Subcutaneous abdominal adipose tissue (tissue), 5 donors: ENCODE measurements around the gene PI4KA.
"Not testable (repeated sequence)": the region's sequence is repeated elsewhere in the genome, so short reads cannot be mapped to it uniquely, and the experiment has no call there.

Experiments used
- H3K27ac ChIP-seq: one replicate; pipeline ENCODE4 v1.7.0; 2013; ENCODE audit warnings: low read depth, mild to moderate bottlenecking, inconsistent platforms, low read length, moderate library complexity
- H3K27me3 ChIP-seq, 5 donors: one replicate each; pipeline ENCODE4 v1.7.0; 2013; ENCODE audit warnings: low read length in 5 of 5, inconsistent platforms in 1 of 5; ENCODE audit not compliant: control insufficient read depth in 5 of 5, insufficient read depth in 4 of 5
- H3K36me3 ChIP-seq, 5 donors: one replicate each; pipeline ENCODE4 v1.7.0; 2013; ENCODE audit warnings: low read length in 5 of 5; ENCODE audit not compliant: control insufficient read depth in 5 of 5, insufficient read depth in 5 of 5
- H3K4me1 ChIP-seq, 5 donors: one replicate each; pipeline ENCODE4 v1.7.0; 2013; ENCODE audit warnings: low read length in 5 of 5, mild to moderate bottlenecking in 3 of 5, moderate library complexity in 1 of 5; ENCODE audit not compliant: control insufficient read depth in 5 of 5, insufficient read depth in 5 of 5
- H3K4me3 ChIP-seq, 5 donors: one replicate each; pipeline ENCODE4 v1.7.0; 2013; ENCODE audit warnings: low read length in 5 of 5, low read depth in 1 of 5
- H3K9ac ChIP-seq, 5 donors: one replicate each; pipeline ENCODE4 v1.7.0; 2013; ENCODE audit warnings: low read length in 5 of 5, mild to moderate bottlenecking in 4 of 5, moderate library complexity in 3 of 5
- H3K9me3 ChIP-seq, 5 donors: one replicate each; pipeline ENCODE4 v1.7.0; 2013; ENCODE audit warnings: low read length in 5 of 5; ENCODE audit not compliant: control insufficient read depth in 5 of 5
- donor health status: healthy.
- donor health status: healthy.
- donor health status: healthy.
- donor health status: healthy.
- donor health status: healthy.

PI4KA gene

GRCh38 chr22:20779014-20779817 lies 79.4 kb downstream of the PI4KA start:
- Histone ChIP-seq H3K27ac (no peak overlapping the region), H3K4me3 (no peak overlapping the region), H3K4me1 (peaks cover 0 to 7% (median 0%) of the 10 kb centered on the region in 5 donors), H3K9me3 (no peaks in the 10 kb centered on the region), H3K36me3 (peaks cover 3 to 62% (median 20%) of the 10 kb centered on the region in 5 donors), H3K9ac (no peak overlapping the region), H3K27me3 (no peaks in the 10 kb centered on the region)

GRCh38 chr22:20777420-20778177 lies 81.0 kb downstream of the PI4KA start:
- Histone ChIP-seq H3K4me3 (no peak overlapping the region), H3K4me1 (peaks cover 0 to 7% (median 0%) of the 10 kb centered on the region in 5 donors), H3K27ac (no peak overlapping the region), H3K36me3 (peaks cover 3 to 61% (median 23%) of the 10 kb centered on the region in 5 donors), H3K9me3 (no peaks in the 10 kb centered on the region), H3K9ac (no peak overlapping the region), H3K27me3 (no peaks in the 10 kb centered on the region)

- Histone ChIP-seq H3K36me3 (peaks cover 3 to 63% (median 21%) of the 10 kb centered on the region in 5 donors), H3K27ac (no peak overlapping the region), H3K4me3 (no peak overlapping the region), H3K4me1 (peaks cover 0 to 7% (median 0%) of the 10 kb centered on the region in 5 donors), H3K27me3 (no peaks in the 10 kb centered on the region), H3K9ac (no peak overlapping the region), H3K9me3 (no peaks in the 10 kb centered on the region)
Measured at GRCh38 chr22:20776624-20777405, 81.8 kb downstream of the PI4KA start.

- H3K9ac ChIP-seq, result no peak overlapping the region
- no peak overlapping the region for H3K4me3 ChIP-seq
- H3K4me1 ChIP-seq, result peaks cover 0 to 7% (median 0%) of the 10 kb centered on the region in 5 donors
- no peaks in the 10 kb centered on the region for H3K27me3 ChIP-seq
- H3K9me3 ChIP-seq, result no peaks in the 10 kb centered on the region
- H3K36me3 ChIP-seq, result peaks cover 3 to 52% (median 21%) of the 10 kb centered on the region in 5 donors
- H3K27ac ChIP-seq, result no peak overlapping the region
Measured at GRCh38 chr22:20775342-20775895, 83.2 kb downstream of the PI4KA start.

DNA sequence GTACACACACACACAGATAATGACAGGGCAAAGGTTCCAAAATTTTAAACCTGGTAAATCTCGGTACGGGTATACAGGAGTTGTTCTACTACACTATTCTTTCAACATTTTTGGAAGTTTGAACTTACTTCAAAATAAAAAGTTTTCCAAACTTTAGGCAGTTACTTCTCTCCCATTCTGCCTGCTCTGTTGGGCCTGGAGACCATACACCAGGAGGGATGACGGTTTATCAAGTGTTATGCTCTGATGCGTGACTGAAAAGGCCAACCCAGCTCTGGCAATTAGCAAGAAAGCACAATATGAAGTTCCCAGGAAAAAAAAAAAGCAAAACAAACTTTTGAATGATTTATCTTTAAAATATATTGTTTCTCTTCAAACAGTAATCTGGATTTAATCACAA lies 83.7 kb downstream of the PI4KA start:
- H3K27ac ChIP-seq, result no peak overlapping the region
- H3K9me3 ChIP-seq, result no peaks in the 10 kb centered on the region
- H3K27me3 ChIP-seq, result no peaks in the 10 kb centered on the region
- peaks cover 0 to 4% (median 0%) of the 10 kb centered on the region in 5 donors for H3K4me1 ChIP-seq
- no peak overlapping the region for H3K4me3 ChIP-seq
- H3K36me3 ChIP-seq, result peaks cover 3 to 48% (median 21%) of the 10 kb centered on the region in 5 donors
- no peak overlapping the region for H3K9ac ChIP-seq

- Histone ChIP-seq H3K4me1 (peaks cover 0 to 3% (median 0%) of the 10 kb centered on the region in 5 donors), H3K27ac (no peak within 1 kb of the TSS), H3K4me3 (no peak within 1 kb of the TSS), H3K36me3 (peaks cover 3 to 43% (median 14%) of the 10 kb centered on the region in 5 donors), H3K9me3 (no peaks in the 10 kb centered on the region), H3K9ac (no peak within 1 kb of the TSS), H3K27me3 (no peaks in the 10 kb centered on the region)
Measured at GRCh38 chr22:20773793-20774212, 84.8 kb downstream of the PI4KA start, which contains the start of gene SERPIND1. TSS of gene SERPIND1 (plus strand) at chr22:20774113. CDS start at chr22:20779313, 5,200 bp downstream.

DNA sequence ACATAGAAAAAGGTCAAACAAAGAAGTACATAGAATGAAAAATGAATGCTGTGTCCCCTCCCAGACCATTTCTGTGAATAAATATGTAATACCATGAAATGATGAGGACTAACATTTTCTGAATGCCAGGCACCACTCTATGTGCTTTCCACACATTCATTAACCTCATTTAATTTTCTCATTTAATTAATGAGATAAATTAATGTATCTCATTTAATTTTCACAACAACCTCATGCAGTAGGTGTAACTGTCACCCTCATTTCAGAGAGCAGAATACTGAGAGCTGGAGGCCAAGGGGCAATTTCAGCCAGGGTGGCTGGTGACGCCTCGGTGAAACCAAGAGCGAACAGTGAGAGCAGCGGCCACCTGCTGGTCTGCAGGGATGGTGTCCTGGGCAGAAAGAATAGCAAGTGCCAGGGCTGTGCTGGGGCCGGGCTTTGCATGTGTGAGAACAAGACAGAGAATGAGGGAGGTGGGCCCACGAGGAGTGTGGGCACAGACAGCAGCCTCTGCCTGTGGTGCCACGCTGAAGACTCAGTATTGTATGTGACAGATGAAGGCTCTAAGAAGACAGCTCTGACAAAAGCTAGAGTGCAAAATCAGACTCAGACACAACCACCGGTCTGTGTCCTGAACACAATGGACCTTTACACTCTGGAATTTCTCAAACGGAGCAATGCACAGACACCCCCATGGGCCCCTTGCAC lies 86.5 kb downstream of the PI4KA start:
- Histone ChIP-seq H3K27me3 (no peaks in the 10 kb centered on the region), H3K9ac (no peak overlapping the region), H3K9me3 (no peaks in the 10 kb centered on the region), H3K27ac (no peak overlapping the region), H3K36me3 (peaks cover 3 to 36% (median 11%) of the 10 kb centered on the region in 5 donors), H3K4me3 (no peak overlapping the region), H3K4me1 (no peaks in the 10 kb centered on the region)

DNA sequence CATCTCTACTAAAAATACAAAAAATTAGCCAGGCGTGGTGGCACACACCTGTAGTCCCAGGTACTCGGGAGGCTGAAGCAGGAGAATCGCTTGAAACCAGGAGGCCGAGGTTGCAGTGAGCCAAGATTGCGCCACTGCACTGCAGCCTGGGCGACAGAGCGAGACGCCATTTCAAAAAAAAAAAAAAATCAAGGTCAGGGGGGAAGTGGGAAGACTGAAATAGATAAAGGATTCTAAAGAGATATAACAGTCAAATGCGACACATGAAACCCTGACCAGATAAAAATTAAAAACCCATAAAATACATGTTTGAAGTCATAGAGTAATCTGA lies 89.2 kb downstream of the PI4KA start:
- not testable (repeated sequence) for H3K4me3 ChIP-seq, H3K9ac ChIP-seq, H3K27ac ChIP-seq, H3K4me1 ChIP-seq, H3K27me3 ChIP-seq, H3K9me3 ChIP-seq
- peaks cover 4 to 46% (median 25%) of the 10 kb centered on the region in 5 donors for H3K36me3 ChIP-seq

GRCh38 chr22:20766530-20766929 lies 92.1 kb downstream of the PI4KA start:
- H3K27ac ChIP-seq, result no peak overlapping the region
- H3K4me3 ChIP-seq, result no peak overlapping the region
- H3K9ac ChIP-seq, result no peak overlapping the region
- peaks cover 7 to 49% (median 39%) of the 10 kb centered on the region in 5 donors for H3K36me3 ChIP-seq
- H3K4me1 ChIP-seq, result peaks cover 0 to 6% (median 0%) of the 10 kb centered on the region in 5 donors
- no peaks in the 10 kb centered on the region for H3K27me3 ChIP-seq
- no peaks in the 10 kb centered on the region for H3K9me3 ChIP-seq
